ENCODE measurements around the gene FBXO10.

DNA sequence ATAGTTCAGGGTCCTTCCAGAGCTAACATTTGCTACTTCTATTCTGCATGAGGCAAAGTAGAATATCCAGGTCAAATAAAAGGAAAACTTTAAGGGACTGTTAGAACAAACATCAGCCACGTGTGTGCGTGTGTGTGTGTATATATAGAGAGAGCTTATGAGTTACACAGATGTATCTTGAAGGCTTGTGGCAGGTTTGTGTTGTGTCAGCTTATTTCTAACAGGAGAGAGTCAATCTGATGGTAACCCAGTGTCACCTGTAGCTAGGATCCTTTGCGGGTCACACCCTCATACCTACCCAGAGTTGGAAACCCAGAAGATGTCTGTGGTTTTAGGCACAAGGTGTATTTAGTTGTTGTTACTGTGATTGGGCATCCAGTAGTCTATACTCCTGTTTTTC is 77.7 kb downstream of the FBXO10 start:
- no peak for TF ChIP-seq POLR2A (IDR thresholded peaks at IDR 0.05)
- no peak for TF ChIP-seq CTCF (IDR thresholded peaks at IDR 0.05)

Measured in heart left ventricle (tissue), 13 donors.